GM18858 (cell line): ENCODE measurements around the gene ABTB1.

Experiments used
- ATAC-seq: cut with Tn5 transposase; IDR thresholded peaks from one replicate; pipeline ENCODE4 v1.9.1; 2021; ENCODE audit not compliant: unreplicated experiment

ABTB1 gene

DNA sequence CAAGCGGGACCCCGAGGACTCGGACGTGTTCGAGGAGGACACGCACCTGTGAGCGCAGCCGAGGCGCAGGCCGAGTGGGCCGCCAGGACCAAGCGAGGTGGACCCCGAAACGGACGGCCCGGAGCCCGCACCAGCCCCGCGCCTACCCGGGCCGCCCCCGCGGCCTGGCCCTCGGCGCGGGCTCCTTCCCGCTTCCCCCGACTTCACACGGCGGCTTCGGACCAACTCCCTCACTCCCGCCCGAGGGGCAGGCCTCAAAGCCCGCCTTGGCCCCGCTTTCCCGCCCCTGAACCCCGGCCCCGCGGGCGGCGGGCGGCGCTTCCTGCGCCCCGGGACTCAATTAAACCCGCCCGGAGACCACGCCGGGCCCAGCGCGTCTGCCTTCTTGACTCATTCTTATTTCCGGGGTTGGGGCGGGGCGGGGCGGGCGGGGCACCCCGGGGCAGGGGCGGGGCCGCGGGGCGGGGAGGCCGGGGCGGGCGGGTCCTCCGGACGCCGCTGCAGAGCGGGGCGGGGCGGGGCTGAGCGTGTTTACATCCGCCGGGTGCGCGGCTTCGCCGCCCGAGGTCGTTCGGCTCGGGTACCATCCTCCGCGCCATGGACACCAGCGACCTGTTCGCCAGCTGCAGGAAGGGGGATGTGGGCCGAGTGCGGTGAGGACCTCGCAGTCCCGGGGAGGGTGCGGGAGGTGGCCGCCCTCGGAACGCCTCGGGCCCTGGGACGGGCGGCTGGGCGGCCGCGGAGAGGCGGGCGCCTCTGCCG lies at the start of gene ABTB1:
Gene ABTB1 (plus strand): TSS at position 524 of the 762 bp plus-strand sequence. CDS start 74 bp downstream, at position 598.
- ATAC-seq = peak; percentile 30

DNA sequence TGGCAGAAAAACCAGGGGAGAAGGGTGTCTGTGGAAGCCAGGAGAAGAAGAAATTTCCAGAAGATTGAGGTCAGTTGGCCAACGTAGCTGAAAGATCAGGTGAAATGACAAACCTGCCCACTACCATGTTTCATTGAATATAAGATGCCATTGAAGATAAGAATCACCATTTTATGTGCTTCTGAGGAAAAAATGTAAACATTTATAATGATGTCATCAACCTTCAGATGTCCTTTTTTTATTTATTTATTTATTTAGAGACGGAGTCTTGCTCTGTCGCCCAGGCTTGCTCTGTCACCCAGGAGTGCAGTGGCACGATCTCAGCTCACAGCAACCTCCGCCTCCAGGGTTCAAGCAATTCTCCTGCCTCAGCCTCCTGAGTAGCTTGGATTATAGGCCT lies 48.7 kb upstream of the ABTB1 start:
- ATAC-seq = no peak

DNA sequence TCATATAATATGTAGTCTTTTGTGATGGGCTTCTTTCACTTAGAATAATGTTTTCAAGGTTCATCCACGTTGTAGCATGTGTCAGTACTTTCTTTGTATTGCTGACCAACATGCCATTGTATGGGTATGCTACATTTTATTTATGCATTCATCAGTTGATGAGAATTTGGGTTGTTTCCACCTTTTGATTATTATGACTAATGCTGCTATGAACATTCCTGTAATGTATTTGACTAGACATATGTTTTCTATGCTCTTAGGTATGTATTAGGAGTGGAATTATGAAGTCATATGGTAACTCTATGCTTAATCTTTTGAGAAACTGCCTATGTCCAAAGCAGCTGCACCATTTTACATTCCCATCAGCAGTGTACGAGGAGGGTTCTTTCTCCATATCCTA lies 46.9 kb upstream of the ABTB1 start:
- ATAC-seq = no peak

DNA sequence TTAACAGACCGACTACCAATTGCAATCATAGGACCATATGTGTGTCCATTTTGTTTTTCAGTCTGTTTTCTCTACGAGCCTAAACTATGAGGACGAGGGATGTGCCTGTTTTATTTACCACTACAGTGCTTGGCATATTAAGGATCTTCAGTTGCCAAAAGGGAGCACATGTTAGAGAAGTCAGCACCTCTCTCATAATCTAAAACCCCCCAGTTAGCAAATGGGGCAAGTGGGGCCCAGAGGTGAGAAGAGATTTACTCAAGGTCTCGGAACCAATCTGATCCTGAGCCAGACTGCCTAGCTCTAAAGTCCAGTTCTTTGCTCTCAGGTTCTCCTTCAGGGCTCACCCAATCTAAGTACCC lies 44.3 kb upstream of the ABTB1 start:
- no peak for ATAC-seq

DNA sequence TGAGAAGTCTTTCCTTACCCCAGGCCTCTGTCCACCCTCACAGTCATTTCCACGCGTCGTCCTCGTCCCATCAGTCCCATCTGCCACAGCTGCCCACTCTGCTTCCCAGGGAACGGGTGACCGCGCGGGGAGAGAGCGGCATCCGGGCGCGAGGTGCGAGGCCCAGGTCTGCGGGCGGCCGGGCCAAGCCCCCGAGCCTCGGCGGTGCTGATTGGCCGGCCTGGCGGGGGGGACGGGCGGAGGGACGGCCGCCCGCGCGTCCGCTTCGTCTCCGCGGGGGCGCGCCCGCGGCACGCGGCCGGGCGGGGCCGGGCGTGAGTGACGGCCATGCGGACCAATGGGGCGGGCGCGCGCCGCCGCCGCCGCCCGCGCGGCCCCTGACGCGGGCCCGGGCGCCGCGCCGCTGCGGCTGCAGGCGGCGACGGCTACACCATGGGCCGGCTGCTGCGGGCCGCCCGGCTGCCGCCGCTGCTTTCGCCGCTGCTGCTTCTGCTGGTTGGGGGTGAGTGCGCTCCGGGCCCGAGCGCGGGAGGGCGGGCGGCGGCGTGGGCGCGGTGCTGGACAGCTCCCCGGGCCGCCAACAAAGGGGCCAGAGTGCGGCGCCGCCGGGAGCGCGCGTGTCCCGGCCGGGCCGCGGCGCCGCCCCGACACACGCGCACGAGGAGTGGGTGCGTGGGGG lies 43.8 kb upstream of the ABTB1 start, which contains the start of gene PODXL2:
Gene PODXL2 (plus strand): TSS at position 398 of the 679 bp plus-strand sequence. CDS start 35 bp downstream, at position 433.
- ATAC-seq = no peak

DNA sequence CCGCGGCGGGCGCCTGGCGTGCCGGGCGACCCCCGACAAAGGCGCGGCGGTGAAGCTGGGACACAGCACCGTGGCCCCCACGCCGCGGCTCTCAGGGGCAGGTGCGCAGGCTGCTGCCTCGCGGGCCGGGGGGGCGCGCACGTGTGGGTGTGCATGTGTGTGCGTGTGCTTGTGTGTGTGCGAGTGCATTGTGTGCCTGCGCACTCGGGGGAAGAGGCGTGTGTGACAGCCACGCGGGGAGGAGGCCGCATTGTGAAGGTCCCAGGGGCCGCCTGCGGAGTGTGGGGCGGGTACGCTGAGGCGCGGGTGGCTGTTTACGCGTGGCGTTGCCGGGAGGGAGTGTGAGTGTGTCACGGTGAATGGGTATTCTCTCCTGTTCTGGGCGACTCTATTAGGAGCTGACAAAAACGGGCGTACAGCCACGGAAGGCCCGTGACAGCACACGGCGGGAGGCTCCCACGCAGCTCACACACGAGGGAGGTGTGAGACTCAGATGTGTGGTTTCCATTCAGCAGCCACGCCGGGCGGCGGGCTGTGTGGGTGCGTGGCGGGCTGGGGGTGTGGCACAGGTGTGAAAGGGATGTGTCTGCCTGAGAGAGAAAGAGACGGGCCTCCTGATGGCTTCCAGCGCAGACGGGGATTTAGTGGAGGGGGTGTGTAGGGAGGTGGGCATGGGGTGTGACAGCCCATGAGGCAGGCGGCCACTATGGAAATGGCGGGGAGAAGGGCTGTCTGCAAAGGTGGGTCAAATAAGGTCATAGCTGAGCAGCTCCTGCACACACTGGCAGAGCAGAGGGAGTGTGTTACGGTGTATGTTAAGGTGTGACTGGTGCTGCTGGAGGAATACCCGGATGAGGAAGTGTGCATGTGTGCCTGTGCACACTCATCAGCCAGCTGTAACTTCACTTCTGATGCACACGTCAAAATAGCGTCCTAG lies 43.0 kb upstream of the ABTB1 start:
- no peak for ATAC-seq

DNA sequence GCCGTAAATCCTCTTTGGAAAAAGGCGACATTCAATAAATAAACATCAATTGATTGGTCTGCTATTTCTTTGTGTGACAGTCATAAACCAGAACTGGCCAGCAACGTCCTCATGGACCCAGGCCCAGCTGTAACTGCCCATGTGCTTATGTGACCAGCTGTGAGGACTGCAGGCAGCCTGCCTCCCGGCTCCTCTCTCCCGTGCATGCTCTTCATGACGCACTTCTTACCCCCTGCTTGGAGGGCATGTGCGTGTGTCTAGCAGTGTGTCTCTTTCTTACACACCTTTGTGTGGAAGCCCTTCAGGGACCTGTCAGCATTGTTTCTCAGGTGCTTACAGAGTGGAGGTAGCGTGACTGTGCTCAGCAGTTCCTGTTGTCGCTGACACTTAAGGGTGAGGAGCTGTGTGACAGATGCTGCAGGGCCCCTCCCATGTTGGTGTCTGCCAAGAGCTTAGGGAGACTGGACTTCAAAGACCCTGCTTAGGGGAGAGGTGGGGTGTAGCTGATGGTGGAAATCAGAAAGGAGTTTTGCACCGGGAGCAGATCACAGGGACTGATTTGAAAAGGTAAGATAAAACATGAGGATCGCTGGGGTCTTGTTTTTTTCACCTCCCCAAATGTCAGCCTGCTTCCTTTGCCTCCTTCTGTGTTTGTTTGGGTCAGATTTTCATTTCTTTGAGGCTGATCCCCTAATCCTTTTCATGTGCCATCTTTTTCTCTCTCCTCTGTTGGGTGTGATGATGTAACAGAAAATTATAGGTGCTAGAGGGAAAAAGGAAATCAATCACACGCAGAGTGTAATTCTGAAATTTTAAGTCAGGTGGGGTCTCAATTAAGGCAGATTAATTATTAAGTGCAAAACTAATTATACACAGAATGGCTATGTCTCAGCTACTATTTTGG lies 41.7 kb upstream of the ABTB1 start:
- ATAC-seq = no peak

DNA sequence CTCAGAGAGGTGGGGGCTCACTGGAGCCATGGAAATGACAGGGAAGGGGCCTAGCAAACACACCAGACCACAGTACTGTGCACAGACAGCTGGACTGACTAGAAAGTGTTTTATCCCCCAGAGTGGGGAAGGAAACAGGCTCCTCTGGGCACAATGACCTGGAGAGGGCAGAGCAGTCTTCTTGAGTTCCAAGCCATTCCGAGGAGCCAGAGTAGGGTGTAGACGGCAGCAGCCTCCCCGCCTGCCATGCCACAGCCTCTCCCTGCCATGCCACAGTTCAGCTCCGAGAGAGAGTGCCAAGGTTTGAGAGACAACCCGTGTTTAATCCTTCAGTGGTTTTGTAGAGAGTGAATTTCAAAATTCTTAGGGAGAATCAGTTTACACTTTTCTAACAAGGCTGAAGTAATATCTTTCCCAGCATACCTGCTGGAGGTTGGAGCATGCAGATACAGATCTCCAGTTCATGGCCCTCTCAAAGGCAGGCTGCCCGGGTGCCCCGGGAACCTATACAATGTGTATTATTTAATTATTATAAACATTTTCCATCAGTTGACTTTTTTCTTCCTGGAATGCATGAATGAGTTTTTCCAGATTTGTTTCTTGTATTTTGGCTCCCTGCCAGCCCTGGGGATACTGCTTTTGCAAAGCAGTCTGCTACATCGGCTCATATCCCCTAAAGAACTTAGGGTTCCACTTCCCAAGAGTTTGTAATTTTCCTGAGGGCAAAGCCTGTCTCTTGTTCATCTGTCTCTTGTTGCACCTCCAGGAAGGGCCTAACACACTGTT lies 40.5 kb upstream of the ABTB1 start:
- no peak for ATAC-seq

DNA sequence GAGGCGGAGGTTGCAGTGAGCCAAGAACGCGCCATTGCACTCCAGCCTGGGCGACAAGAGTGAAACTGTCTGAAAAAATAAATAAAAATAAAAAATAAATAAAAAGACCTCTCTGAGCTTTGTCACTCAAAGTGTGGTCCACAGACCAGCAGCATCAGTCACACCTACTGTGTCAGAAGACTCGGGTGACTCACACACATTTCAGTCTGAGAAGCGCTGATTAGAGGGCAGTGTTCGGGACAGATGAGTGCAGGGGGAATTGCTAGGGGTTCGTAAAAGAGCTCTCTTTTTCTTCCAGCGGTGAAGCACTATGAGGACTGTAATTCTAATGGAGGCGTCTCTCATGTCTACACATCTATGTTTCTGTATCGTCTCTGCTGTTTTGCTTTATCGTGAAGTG lies 38.1 kb upstream of the ABTB1 start:
- no peak for ATAC-seq

DNA sequence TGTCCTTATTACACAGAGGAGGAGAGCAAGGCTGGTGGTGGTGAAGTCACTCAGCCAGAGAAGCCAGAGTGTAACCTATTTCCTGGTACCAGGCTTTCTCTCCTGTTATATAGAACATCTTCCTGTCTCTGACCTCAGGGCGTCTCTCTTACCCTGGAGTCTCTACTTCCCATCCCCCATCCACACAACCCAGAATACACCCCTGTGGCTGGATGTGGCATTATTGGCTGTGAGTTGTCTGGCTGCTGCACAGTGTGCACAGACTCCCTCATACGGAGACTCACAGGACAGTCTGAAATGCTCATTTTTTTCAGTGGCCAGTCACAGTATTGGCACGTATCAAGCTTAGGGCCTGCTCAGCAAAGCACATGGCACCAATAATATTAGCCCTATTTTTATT lies 35.2 kb upstream of the ABTB1 start:
- ATAC-seq = no peak

DNA sequence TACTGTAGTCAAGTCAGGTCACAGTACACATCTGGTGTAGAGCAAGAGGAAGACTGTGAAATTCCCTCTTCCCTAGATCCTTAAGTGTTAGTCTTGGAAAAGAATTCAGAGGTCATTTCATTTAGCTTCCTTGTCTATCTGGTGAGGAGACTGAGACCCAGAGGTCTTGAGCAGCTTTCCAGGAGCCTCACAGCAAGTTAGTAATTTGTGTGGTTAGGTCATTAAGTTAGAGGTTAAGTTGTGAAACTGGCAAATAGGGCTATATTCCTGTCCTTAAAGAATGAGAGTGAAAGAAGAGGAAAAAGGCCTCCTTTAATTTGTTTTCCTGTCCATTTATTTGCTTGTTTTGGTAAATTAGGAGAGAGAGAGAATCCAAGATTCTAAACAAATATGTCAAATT lies 34.8 kb upstream of the ABTB1 start:
- ATAC-seq = no peak

DNA sequence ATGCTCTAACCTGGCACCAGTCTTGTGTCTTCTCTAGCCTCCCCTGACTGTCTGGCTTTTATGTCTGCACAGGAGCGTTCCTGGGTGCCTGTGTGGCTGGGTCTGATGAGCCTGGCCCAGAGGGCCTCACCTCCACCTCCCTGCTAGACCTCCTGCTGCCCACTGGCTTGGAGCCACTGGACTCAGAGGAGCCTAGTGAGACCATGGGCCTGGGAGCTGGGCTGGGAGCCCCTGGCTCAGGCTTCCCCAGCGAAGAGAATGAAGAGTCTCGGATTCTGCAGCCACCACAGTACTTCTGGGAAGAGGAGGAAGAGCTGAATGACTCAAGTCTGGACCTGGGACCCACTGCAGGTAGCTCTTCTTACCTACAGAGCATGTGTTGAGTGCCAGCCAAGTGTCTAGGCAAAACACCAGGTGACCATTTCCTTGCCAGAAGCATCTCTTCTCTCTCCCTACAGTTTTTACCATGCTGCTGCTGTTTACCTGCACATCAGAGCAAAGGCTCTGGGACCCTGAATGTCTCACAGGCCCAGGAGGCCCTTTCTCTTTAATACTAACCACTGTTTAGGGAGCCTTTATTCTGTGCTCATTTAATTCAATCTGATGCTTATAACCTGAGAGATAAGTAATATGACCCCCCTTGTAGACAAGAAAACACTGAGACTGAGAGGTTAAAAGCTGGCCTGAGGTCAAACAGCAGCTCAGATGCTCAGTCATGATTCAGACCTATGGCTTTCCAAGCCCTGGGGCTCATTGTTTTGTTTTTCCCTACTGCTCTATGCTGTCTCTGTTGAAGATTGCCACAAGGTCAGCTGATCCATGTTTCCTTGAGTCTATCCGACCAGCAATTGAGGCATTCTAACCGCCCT lies 33.3 kb upstream of the ABTB1 start:
- ATAC-seq = no peak

DNA sequence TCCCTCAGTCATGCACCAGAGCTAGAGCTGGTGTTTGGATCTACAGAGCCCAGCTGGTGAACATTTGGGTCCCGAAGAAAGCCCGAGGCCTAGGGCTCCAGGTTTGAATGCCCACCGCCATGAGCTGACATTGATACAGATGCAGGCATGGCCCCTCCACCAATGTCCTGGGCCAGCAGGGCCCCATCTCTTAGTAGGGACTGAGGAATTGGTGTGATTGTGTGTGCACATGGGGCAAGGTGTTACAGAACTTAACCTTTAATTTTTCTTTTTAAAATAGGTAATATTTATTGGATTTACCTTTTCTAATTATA lies 32.8 kb upstream of the ABTB1 start:
- ATAC-seq = no peak

DNA sequence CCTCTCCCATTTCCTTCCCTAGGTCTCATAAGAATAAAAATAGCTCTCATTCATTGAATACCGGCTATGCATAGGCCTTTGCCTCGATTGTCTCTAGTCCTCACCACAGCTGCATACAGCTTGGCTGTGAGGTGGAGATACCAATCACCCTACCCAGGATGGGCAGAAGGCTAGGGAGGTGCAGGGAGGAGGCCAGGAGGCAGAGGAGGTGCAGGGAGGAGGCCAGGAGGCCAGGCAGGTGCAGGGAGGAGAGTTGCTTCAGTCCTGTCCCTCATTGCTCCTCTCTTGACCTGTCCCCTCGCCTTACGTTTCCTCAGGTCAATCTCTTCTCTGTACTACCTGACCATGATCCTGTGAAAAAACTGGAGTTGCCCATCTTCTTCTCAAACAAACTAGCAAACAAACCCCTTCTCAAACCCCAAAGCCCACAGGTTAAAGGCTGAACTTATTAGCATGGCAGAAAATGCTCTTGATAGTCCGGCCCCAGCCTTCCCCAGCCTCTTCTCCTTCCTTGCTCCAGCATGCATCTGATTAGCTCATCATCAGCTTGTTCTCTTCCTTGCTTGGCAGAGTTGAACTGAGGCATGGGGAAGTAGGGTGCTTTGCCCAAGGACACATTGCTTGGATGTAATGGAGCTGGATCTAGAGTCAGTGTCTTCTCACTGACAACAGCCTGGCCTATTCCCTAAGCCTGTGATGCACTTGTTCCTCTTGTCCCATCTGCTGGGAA lies 27.9 kb upstream of the ABTB1 start:
- no peak for ATAC-seq

DNA sequence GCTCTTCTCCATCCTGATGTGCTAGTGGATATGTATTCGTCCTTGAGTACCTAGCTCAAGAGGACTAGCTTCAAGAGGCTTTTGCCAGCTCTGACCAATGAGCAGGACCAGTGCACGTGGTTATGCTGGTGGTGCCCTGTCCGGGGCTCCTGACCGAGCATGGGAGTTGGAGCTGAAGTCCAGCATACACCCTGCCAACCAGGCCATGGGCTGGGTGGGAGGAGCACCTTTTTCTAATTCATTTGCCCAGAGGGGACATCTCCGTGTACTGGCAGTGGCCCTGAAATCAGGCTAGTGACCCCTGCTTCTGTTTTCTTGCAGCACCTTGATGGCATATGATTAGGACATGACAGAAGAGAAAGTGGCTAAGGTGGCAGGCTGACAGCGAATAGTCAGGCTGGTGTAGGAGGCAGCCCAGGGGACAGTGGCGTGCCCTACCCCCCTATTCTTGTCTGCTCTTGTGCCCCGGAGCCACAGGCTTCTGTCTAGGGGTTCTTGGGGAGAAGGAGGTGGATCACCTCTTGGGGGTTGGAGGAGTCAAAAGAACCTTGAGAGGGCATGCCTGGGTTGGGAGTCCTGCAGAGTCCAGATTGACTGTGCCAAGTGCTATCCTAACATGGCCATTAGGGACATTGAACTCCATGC lies 27.3 kb upstream of the ABTB1 start:
- no peak for ATAC-seq

DNA sequence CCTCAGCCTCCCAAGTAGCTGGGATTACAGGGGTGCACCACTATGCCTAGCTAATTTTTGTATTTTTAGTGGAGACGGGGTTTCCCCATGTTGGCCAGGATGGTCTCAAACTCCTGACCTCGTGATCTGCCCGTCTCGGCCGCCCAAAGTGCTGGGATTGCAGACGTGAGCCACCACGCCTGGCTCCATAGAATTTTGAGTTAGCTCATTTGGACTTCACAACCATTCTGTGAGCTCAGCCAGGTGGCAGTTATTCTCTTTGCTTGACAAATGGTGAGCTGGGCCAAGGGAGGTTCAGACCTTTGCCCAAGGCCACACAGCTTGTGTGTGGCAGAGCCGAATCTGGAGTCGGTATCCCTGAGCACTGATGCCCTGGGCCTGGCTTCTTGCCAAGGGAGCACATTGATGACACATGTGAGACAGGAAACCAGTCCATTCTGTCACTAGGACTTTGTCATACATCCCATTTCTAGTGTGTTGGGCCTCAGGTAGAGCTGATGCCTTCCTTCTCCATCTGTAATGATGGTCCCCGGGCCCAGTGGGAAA lies 26.2 kb upstream of the ABTB1 start:
- ATAC-seq = no peak

DNA sequence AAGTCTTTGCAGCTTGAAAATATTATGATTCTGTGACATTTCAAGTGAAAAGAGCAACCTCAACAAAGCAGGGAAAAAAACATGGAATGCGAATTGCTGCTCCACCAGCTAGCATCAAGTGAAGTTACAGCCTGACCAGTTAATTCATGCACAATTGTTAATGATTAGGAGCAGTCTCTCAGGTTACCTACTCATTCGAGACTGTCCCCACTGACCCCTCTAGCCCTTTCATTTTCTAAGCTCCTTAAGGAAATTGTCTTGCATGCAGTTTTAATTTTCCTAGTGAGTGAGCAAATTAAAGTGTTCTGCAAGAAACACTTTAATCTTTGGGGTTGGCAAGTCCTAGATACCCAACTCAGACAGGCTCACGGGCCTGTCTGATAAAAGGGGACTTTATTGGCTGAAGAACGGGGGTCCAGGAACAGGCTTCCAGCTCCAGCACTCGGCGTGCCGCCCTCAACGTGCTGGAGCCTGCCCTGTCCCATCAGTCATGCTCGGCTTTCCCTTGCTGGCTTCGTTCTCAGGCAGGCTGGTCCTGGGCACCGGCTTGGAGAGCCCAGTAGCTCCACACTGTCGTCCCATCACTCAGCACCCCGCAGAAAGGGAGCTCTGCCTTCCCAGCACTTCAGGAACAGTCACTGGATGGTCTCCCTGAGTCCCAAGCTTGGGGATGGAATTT lies 25.4 kb upstream of the ABTB1 start:
- no peak for ATAC-seq
